Measurements from ENCODE around the gene GPR27. TPM values are rescaled to one million over a fixed set of nuclear protein-coding genes. Genes with fewer than 3 reads are reported as not detected.

The GPR27 gene
- total RNA-seq, 4 donors from 2014 or later, result 0.79 to 1.1 TPM; not detected in 2

GRCh38 chr3:71722693-71723092 is 31.0 kb upstream of the GPR27 start:
- peak overlapping the region in 1 of 4 donors; percentile 1 for H3K27ac ChIP-seq
- WGBS, 2 donors (ENCODE audit: low coverage in 1 of 2), result 67 to 94% methylated on average over 1 of the region's 1 CpG
- H3K4me1 ChIP-seq, result peaks cover 11 to 33% (median 15%) of the 10 kb centered on the region in 4 donors
- no peaks in the 10 kb centered on the region for H3K27me3 ChIP-seq
- in situ Hi-C loops (cut with MboI; ENCODE audit: low pct_ligation_motif_present in 1 of 4, low pct_unique_long_range_greater_than_20kb in 1 of 4, low sequenced_read_pairs in 3 of 4) (loop anchor here in 3 of 4 donors (25.0 kb wide), 5 partner anchors 140 to 1365 kb away; partner anchors contain the start of genes EBLN2 (in 1 of the 3) and SHQ1 (in 1 of the 3)), intact Hi-C loops (cut with DNase I; ENCODE audit: low total_unique reads) (loop anchor here (10.0 kb wide), 1 partner anchor 1102 kb away; no protein-coding TSS in a partner anchor)
- H3K4me3 ChIP-seq, result no peak overlapping the region
- H3K9me3 ChIP-seq, result no peaks in the 10 kb centered on the region
- H3K36me3 ChIP-seq, result no peaks in the 10 kb centered on the region
- TF ChIP-seq POLR2AphosphoS5 (IDR thresholded peaks at IDR 0.05) (no peak), POLR2A (IDR thresholded peaks at IDR 0.05) (no peak), CTCF (IDR thresholded peaks at IDR 0.05) (no peak), EP300 (IDR thresholded peaks at IDR 0.05; ENCODE audit: low read depth) (no peak)
- no peak for DNase-seq

- no peak for DNase-seq
- H3K9me3 ChIP-seq, result no peaks in the 10 kb centered on the region
- TF ChIP-seq POLR2AphosphoS5 (IDR thresholded peaks at IDR 0.05) (no peak), EP300 (IDR thresholded peaks at IDR 0.05; ENCODE audit: low read depth) (no peak), CTCF (IDR thresholded peaks at IDR 0.05) (no peak), POLR2A (IDR thresholded peaks at IDR 0.05) (no peak)
- 21 to 38% methylated on average over 4 to 6 of the region's 6 CpGs for WGBS, 2 donors (ENCODE audit: low coverage in 1 of 2)
- H3K4me1 ChIP-seq, result peaks cover 11 to 33% (median 15%) of the 10 kb centered on the region in 4 donors
- intact Hi-C loops (cut with DNase I; ENCODE audit: low total_unique reads), result loop anchor here (10.0 kb wide), 1 partner anchor 1101 kb away; no protein-coding TSS in a partner anchor
- H3K36me3 ChIP-seq, result no peaks in the 10 kb centered on the region
- peak overlapping the region; percentile 80 to 90 (median 88) for H3K27ac ChIP-seq
- no peaks in the 10 kb centered on the region for H3K27me3 ChIP-seq
- peak overlapping the region in 3 of 4 donors; percentile 78 to 94 (median 87) for H3K4me3 ChIP-seq
- in situ Hi-C loops (cut with MboI; ENCODE audit: low pct_ligation_motif_present in 1 of 4, low pct_unique_long_range_greater_than_20kb in 1 of 4, low sequenced_read_pairs in 3 of 4), result loop anchor here in 3 of 4 donors (25.0 kb wide), 5 partner anchors 139 to 1364 kb away; partner anchors contain the start of genes EBLN2 (in 1 of the 3) and SHQ1 (in 1 of the 3)
These were observed 30.0 kb upstream of the GPR27 start for GRCh38 chr3:71723452-71724170.

- in situ Hi-C loops (cut with MboI; ENCODE audit: low pct_ligation_motif_present in 1 of 4, low pct_unique_long_range_greater_than_20kb in 1 of 4, low sequenced_read_pairs in 3 of 4), result loop anchor here in 3 of 4 donors (25.0 kb wide), 5 partner anchors 138 to 1363 kb away; partner anchors contain the start of genes EBLN2 (in 1 of the 3) and SHQ1 (in 1 of the 3)
- intact Hi-C loops (cut with DNase I; ENCODE audit: low total_unique reads), result loop anchor here (10.0 kb wide), 1 partner anchor 1101 kb away; no protein-coding TSS in a partner anchor
- no peaks in the 10 kb centered on the region for H3K36me3 ChIP-seq
- no peak for TF ChIP-seq EP300 (IDR thresholded peaks at IDR 0.05; ENCODE audit: low read depth)
- DNase-seq, result no peak
- H3K4me1 ChIP-seq, result peaks cover 11 to 33% (median 15%) of the 10 kb centered on the region in 4 donors
- H3K27me3 ChIP-seq, result no peaks in the 10 kb centered on the region
- peak overlapping the region; percentile 78 to 95 (median 90) for H3K4me3 ChIP-seq
- peak overlapping the region; percentile 80 to 90 (median 88) for H3K27ac ChIP-seq
- no peaks in the 10 kb centered on the region for H3K9me3 ChIP-seq
These were observed 29.5 kb upstream of the GPR27 start for GRCh38 chr3:71724171-71724453.

- Histone ChIP-seq H3K36me3 (no peaks in the 10 kb centered on the region), H3K4me3 (peak overlapping the region; percentile 78 to 95 (median 90)), H3K27ac (peak overlapping the region; percentile 80 to 90 (median 88)), H3K4me1 (peaks cover 11 to 40% (median 16%) of the 10 kb centered on the region in 4 donors), H3K9me3 (no peaks in the 10 kb centered on the region), H3K27me3 (no peaks in the 10 kb centered on the region)
- intact Hi-C loops (cut with DNase I; ENCODE audit: low total_unique reads) (loop anchor here (10.0 kb wide), 1 partner anchor 1100 kb away; no protein-coding TSS in a partner anchor), in situ Hi-C loops (cut with MboI; ENCODE audit: low pct_ligation_motif_present in 1 of 4, low pct_unique_long_range_greater_than_20kb in 1 of 4, low sequenced_read_pairs in 3 of 4) (loop anchor here in 3 of 4 donors (25.0 kb wide), 5 partner anchors 138 to 1363 kb away; partner anchors contain the start of genes SHQ1 (in 2 of the 3) and EBLN2 (in 1 of the 3))
- TF ChIP-seq POLR2AphosphoS5 (IDR thresholded peaks at IDR 0.05) (peak in 2 of 3 donors; percentile 80 to 84), POLR2A (IDR thresholded peaks at IDR 0.05) (peak; percentile 84), CTCF (IDR thresholded peaks at IDR 0.05) (no peak)
- WGBS, 2 donors (ENCODE audit: low coverage in 1 of 2), result 0 to 17% methylated on average over 1 to 46 of the region's 73 CpGs
- peak; percentile 69 for DNase-seq
These were observed 28.9 kb upstream of the GPR27 start for GRCh38 chr3:71724584-71725270.
